Tibial artery (tissue), 4 donors: ENCODE data around the gene PRKG1.

ENCODE experiments used
- DNase-seq, 2 donors: peaks; one replicate each; pipeline ENCODE4 v3.0.0-alpha.2; 2019
- H3K27ac ChIP-seq, 2 donors: fragments of 200-600 bp; sonication (generic) in 1 of 2; 1 replicate in 1 of 2; 2 replicates in 1 of 2; pipeline ENCODE4 v1.5.1; 2018 to 2019; ENCODE audit warnings: mild to moderate bottlenecking in 1 of 2
- H3K27me3 ChIP-seq, 2 donors: fragments of 200-600 bp; sonication (generic) in 1 of 2; one replicate each; pipeline versions ENCODE4 v1.5.1 to v1.6.0; 2016 to 2019
- H3K36me3 ChIP-seq, 3 donors: fragments of 200-600 bp; sonication (generic) in 2 of 3; one replicate each; pipeline ENCODE4 v1.5.1; 2016 to 2019; ENCODE audit warnings: mild to moderate bottlenecking in 2 of 3
- H3K4me1 ChIP-seq, 4 donors: fragments of 200-600 bp; sonication (generic) in 2 of 4; 1 replicate in 3 of 4; 2 replicates in 1 of 4; pipeline ENCODE4 v1.5.1; 2016 to 2019
- H3K4me3 ChIP-seq, 2 donors: fragments of 200-600 bp; sonication (generic) in 1 of 2; 1 replicate in 1 of 2; 2 replicates in 1 of 2; pipeline ENCODE4 v1.5.1; 2018 to 2019; ENCODE audit warnings: mild to moderate bottlenecking in 2 of 2
- H3K9me3 ChIP-seq, 3 donors: fragments of 200-600 bp; sonication (generic) in 1 of 3; one replicate each; pipeline ENCODE4 v1.5.1; 2016 to 2019
- intact Hi-C: fragments of 100-400 bp; cut with DNase I; formaldehyde crosslinking; loops from one replicate; pipeline ENCODE4 v1.15.0; 2023; ENCODE audit warnings: low total_unique reads
- TF ChIP-seq, protein P1 (sequence below), 2 experiments: fragments of 200-600 bp in 1 of 2; fragments of 450-650 bp in 1 of 2; IDR thresholded peaks; one replicate each; pipeline ENCODE4 v1.5.1; 2017 to 2019; ENCODE audit warnings: antibody characterized with exemption in 2 of 2, mild to moderate bottlenecking in 1 of 2, moderate library complexity in 1 of 2

PRKG1 gene

DNA sequence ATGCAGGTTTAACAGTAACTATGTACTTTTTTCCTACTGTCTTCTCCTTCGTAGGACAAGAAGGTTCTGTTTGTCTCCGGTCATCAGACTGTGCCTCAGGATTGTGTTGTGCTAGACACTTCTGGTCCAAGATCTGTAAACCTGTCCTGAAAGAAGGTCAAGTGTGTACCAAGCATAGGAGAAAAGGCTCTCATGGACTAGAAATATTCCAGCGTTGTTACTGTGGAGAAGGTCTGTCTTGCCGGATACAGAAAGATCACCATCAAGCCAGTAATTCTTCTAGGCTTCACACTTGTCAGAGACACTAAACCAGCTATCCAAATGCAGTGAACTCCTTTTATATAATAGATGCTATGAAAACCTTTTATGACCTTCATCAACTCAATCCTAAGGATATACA lies 1242.2 kb downstream of the PRKG1 start:
- Histone ChIP-seq H3K9me3 (no peaks in the 10 kb centered on the region), H3K4me3 (no peak overlapping the region), H3K4me1 (peaks cover 0 to 24% (median 21%) of the 10 kb centered on the region in 4 donors), H3K36me3 (no peaks in the 10 kb centered on the region), H3K27me3 (peaks cover 0 to 21% of the 10 kb centered on the region in 2 donors), H3K27ac (no peak overlapping the region)
- no peak for DNase-seq
- intact Hi-C loops, result no loop called here
- TF ChIP-seq, protein P1, sequence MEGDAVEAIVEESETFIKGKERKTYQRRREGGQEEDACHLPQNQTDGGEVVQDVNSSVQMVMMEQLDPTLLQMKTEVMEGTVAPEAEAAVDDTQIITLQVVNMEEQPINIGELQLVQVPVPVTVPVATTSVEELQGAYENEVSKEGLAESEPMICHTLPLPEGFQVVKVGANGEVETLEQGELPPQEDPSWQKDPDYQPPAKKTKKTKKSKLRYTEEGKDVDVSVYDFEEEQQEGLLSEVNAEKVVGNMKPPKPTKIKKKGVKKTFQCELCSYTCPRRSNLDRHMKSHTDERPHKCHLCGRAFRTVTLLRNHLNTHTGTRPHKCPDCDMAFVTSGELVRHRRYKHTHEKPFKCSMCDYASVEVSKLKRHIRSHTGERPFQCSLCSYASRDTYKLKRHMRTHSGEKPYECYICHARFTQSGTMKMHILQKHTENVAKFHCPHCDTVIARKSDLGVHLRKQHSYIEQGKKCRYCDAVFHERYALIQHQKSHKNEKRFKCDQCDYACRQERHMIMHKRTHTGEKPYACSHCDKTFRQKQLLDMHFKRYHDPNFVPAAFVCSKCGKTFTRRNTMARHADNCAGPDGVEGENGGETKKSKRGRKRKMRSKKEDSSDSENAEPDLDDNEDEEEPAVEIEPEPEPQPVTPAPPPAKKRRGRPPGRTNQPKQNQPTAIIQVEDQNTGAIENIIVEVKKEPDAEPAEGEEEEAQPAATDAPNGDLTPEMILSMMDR (IDR thresholded peaks at IDR 0.05), result no peak

DNA sequence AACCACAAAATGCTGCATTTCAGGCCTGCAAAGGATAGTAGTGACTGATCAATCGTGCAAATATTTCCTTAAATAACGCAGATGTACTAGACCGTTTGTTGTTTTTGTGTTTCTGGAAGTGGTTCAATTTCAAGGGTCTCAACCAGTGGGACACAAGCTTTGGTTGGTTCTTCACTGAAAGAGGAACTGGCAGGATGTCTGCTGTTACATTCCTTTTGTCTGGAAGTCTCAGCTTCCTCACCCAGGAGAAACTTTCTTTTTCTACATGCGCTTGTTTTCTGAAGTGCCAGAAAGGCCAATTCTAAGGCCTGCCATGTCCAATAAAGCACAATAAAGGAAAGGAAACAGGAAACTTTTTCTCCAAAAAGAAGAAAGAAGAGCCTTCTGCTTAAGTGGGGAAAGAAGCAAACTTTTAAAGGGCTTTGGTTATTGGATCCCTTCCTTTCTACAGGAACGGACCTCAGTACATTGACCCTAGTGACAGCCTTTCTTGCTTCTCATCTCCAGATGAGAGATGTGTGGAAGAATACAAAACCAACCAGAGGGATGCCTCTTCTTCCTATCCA lies 1243.9 kb downstream of the PRKG1 start:
- Histone ChIP-seq H3K27me3 (peaks cover 0 to 17% of the 10 kb centered on the region in 2 donors), H3K4me3 (no peak overlapping the region), H3K36me3 (no peaks in the 10 kb centered on the region), H3K9me3 (no peaks in the 10 kb centered on the region), H3K27ac (no peak overlapping the region), H3K4me1 (peaks cover 0 to 20% (median 19%) of the 10 kb centered on the region in 4 donors)
- DNase-seq, result no peak
- TF ChIP-seq, protein P1 (IDR thresholded peaks at IDR 0.05), result no peak
- intact Hi-C loops, result no loop called here

DNA sequence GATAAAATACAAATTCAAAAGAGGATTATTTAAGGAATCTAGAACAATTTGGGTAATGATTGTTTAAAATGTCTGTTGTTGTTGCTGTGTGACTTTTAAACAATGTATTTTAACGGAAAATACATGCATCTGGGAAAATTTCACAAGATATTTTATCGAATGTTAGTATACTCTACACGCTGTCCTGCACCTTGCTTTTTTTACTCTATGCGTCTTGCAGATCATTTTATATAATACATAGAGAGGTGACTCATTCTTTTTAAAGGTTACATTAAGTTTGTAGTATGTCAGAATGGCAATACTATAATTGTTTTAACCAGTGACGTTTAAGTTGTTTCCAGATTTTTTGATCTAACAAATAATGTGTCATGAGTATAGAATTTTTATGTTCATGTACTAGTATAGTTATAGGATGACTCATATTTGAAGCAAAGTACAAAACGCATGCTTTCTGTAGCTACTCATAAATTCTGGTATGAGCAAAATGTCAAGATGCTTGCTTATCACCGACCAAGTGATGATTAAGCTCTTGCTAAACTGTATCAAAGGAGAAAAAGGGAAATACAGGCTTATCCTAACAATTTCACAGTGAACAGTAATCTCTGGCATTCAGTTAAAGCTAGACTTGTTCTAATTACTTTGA lies 1244.7 kb downstream of the PRKG1 start:
- Histone ChIP-seq H3K9me3 (no peaks in the 10 kb centered on the region), H3K27ac (no peak overlapping the region), H3K27me3 (peaks cover 0 to 11% of the 10 kb centered on the region in 2 donors), H3K36me3 (no peaks in the 10 kb centered on the region), H3K4me1 (peaks cover 0 to 13% (median 12%) of the 10 kb centered on the region in 4 donors), H3K4me3 (no peak overlapping the region)
- TF ChIP-seq, protein P1 (IDR thresholded peaks at IDR 0.05), result no peak
- intact Hi-C loops, result no loop called here
- DNase-seq, result no peak

DNA sequence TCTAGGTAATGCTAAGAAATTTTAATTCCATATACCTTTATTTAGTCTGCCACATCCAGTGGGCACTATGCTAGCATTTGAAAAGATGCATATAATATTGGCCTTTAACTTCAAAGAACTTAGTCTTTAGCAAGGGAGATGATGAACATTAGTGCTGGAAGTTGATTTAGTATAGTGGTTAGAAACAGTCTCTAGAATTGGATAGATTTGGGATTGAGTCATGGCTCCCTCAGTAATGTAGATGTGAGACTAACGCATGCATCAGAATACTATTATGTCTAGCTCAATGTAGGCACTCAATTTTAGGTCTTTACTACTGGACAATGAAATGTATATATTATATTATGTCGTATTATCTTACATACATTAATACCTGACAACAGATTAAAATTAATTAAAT lies 1245.6 kb downstream of the PRKG1 start:
- TF ChIP-seq, protein P1 (IDR thresholded peaks at IDR 0.05), result no peak
- Histone ChIP-seq H3K4me3 (no peak overlapping the region), H3K27me3 (peaks cover 0 to 1% of the 10 kb centered on the region in 2 donors), H3K27ac (no peak overlapping the region), H3K9me3 (no peaks in the 10 kb centered on the region), H3K36me3 (no peaks in the 10 kb centered on the region), H3K4me1 (peaks cover 0 to 3% (median 2%) of the 10 kb centered on the region in 4 donors)
- no peak for DNase-seq
- intact Hi-C loops, result loop anchor here (5.0 kb wide), 1 partner anchor 558 kb away; no protein-coding TSS in a partner anchor

DNA sequence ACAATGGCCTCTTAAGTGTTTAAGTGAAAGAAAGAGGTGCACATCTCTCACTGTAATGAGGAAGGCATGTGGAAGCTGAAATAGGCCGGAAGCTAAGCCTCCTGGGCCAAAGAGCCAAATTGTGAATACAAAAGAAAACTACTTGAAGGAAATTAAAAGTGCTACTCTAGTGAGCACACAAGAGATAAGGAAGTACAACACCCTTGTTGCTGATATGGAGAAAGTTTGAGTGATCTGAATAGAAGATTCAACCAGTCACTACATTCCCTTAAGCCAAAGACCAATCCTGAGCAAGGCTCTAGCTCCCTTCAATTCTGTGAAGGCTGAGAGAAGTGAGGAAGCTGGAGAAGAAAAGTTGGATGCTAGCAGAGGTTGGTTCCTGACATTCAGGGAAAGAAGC lies 1248.0 kb downstream of the PRKG1 start:
- TF ChIP-seq, protein P1 (IDR thresholded peaks at IDR 0.05), result no peak
- H3K36me3 ChIP-seq, result no peaks in the 10 kb centered on the region
- H3K4me1 ChIP-seq, result no peaks in the 10 kb centered on the region
- no peak for DNase-seq
- no peaks in the 10 kb centered on the region for H3K27me3 ChIP-seq
- H3K27ac ChIP-seq, result no peak overlapping the region
- H3K9me3 ChIP-seq, result no peaks in the 10 kb centered on the region
- no peak overlapping the region for H3K4me3 ChIP-seq
- intact Hi-C loops, result loop anchor here (5.0 kb wide), 1 partner anchor 560 kb away; no protein-coding TSS in a partner anchor
